Measurements from ENCODE around the gene TRMT61A.

DNA sequence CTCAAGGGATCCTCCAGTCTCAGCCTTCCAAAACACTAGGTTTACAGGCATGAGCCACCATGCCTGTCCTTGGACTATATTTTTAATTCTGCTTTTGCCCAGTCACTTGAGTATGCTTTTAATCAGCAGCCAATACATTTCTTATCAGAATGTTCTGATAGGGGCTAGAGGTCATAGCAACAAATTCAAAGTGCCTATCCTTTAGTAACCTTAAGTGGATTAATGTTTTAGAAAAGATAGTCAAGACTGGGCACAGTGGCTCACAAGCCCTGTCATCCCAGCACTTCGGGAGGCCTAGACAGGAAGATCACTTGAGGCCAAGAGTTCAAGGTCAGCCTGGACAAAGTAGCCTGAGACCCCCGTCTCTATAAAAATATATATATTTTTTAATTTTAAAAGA lies 43.5 kb upstream of the TRMT61A start:
- no peak for TF ChIP-seq POLR2A (IDR thresholded peaks at IDR 0.05)
- no peak for TF ChIP-seq CTCF (IDR thresholded peaks at IDR 0.05)
